GM12878 (cell line): Measurements from ENCODE around the gene UBAC2. TPM values are rescaled to one million over a fixed set of nuclear protein-coding genes. Genes with fewer than 3 reads are reported as not detected.

Experiments
- ATAC-seq: fragments of 200-7000 bp; cut with Tn5 transposase; 3 replicates; pipeline ENCODE4 v1.9.1; 2020; ENCODE audit warnings: mild to moderate bottlenecking, moderate library complexity
- BruUV-seq: library from RNA; stranded (reverse); fragments of 400-500 nt; replicated peaks from 2 replicates; lab custom pipeline; 2021; lab: Mats Ljungman, UMichigan
- CTCF ChIA-PET: fragments of 300-600 bp; sonication (Branson Sonifier 250); formaldehyde crosslinking; extraction: SDS; loops from one replicate; lab custom pipeline; 2021; ENCODE audit warnings: inconsistent platforms; lab: Yijun Ruan, JAX
- POLR2A ChIA-PET: fragments of 350-600 bp; formaldehyde crosslinking; extraction: SDS; loops from one replicate; lab custom pipeline; 2021; ENCODE audit warnings: inconsistent platforms; lab: Charles Lee
- RAD21 ChIA-PET: fragments of 300-600 bp; sonication (Branson Sonifier 250); formaldehyde crosslinking; loops from one replicate; lab custom pipeline; 2023; ENCODE audit warnings: antibody characterized with exemption; ENCODE audit not compliant: unreplicated experiment; lab: Charles Lee
- SMC1A ChIA-PET: fragments of 300-600 bp; sonication (Branson Sonifier 250); formaldehyde crosslinking; loops from one replicate; lab custom pipeline; 2023; ENCODE audit not compliant: unreplicated experiment, uncharacterized antibody; lab: Charles Lee
- DNase-seq: peaks from one replicate; pipeline ENCODE4 v3.0.0-alpha.2; 2011; ENCODE audit warnings: low read depth, low spot score
- FAIRE-seq: peaks from 3 replicates; lab custom pipeline; 2011; peaks lifted over from hg19 to GRCh38; lab: Jason Lieb, UNC
- H2AFZ ChIP-seq: 2 replicates; pipeline ENCODE4 v1.6.0; 2011; ENCODE audit warnings: low read depth, low read length, control low read depth; ENCODE audit not compliant: control insufficient read depth
- H3K27ac ChIP-seq: 2 replicates; pipeline ENCODE4 v1.5.1; 2011; ENCODE audit warnings: control low read depth; ENCODE audit not compliant: control insufficient read depth, insufficient read depth
- H3K27me3 ChIP-seq, 2 experiments: replicated peaks in 1 of 2; 2 replicates each; pipeline versions ENCODE4 v1.6.0 to v1.6.1; 2011; ENCODE audit warnings: low read length in 1 of 2; ENCODE audit not compliant: control insufficient read depth in 2 of 2, insufficient read depth in 2 of 2
- H3K36me3 ChIP-seq, 2 experiments: 2 replicates each; pipeline ENCODE4 v1.5.1; 2011; ENCODE audit warnings: low read length in 1 of 2; ENCODE audit not compliant: control insufficient read depth in 2 of 2, insufficient read depth in 2 of 2
- H3K4me1 ChIP-seq: 2 replicates; pipeline ENCODE4 v1.6.1; 2011; ENCODE audit warnings: mild to moderate bottlenecking, low read length, moderate library complexity, mixed read lengths; ENCODE audit not compliant: control insufficient read depth, insufficient read depth
- H3K4me2 ChIP-seq: 2 replicates; pipeline ENCODE4 v1.6.0; 2011; ENCODE audit warnings: control low read depth; ENCODE audit not compliant: control insufficient read depth, insufficient read depth
- H3K4me3 ChIP-seq: fragments of 200-600 bp; sonication (generic); 2 replicates; pipeline ENCODE4 v1.5.1; 2016
- H3K79me2 ChIP-seq: 2 replicates; pipeline ENCODE4 v1.6.0; 2011; ENCODE audit warnings: low read length; ENCODE audit not compliant: control insufficient read depth, insufficient read depth
- H3K9ac ChIP-seq: 2 replicates; pipeline ENCODE4 v1.8.0; 2011; ENCODE audit warnings: low read length, control low read depth, mixed read lengths; ENCODE audit not compliant: control insufficient read depth, insufficient read depth
- H3K9me3 ChIP-seq: replicated peaks from 3 replicates; pipeline ENCODE4 v1.5.1; 2011; ENCODE audit warnings: mild to moderate bottlenecking, low read length; ENCODE audit not compliant: control insufficient read depth, insufficient read depth
- H4K20me1 ChIP-seq: 2 replicates; pipeline ENCODE4 v1.6.0; 2011; ENCODE audit not compliant: control insufficient read depth, insufficient read depth
- ASH2L ChIP-seq: fragments of 300-600, 200-600 bp; sonication (generic); IDR thresholded peaks from 2 replicates; pipeline ENCODE4 v1.6.1; 2017; ENCODE audit warnings: low read depth, mild to moderate bottlenecking, borderline replicate concordance
- BACH1 ChIP-seq: fragments of 450-650 bp; IDR thresholded peaks from 2 replicates; pipeline ENCODE4 v1.6.1; 2017; ENCODE audit warnings: mild to moderate bottlenecking, borderline replicate concordance
- BCL11A ChIP-seq: IDR thresholded peaks from 2 replicates; pipeline ENCODE4 v1.6.1; 2011; ENCODE audit warnings: low read depth, low read length
- CBX5 ChIP-seq: sonication (generic); IDR thresholded peaks from 2 replicates; pipeline ENCODE4 v1.6.1; 2016; ENCODE audit warnings: low read depth, moderate library complexity, mild to moderate bottlenecking, inconsistent platforms
- FOXK2 ChIP-seq: fragments of 450-650 bp; IDR thresholded peaks from 2 replicates; pipeline ENCODE4 v1.6.1; 2017; ENCODE audit warnings: mild to moderate bottlenecking, moderate library complexity
- HDAC2 ChIP-seq: fragments of 200-600 bp; sonication (generic); IDR thresholded peaks from 2 replicates; pipeline ENCODE4 v1.6.1; 2017
- JUNB ChIP-seq: IDR thresholded peaks from 2 replicates; pipeline ENCODE4 v1.6.1; 2016; ENCODE audit warnings: antibody characterized with exemption, mild to moderate bottlenecking
- KLF5 ChIP-seq: fragments of 450-650 bp; IDR thresholded peaks from 2 replicates; pipeline ENCODE4 v1.6.1; 2014; ENCODE audit warnings: mild to moderate bottlenecking; ENCODE audit not compliant: partially characterized antibody
- NBN ChIP-seq: fragments of 450-650 bp; IDR thresholded peaks from 2 replicates; pipeline ENCODE4 v1.6.1; 2016
- NKRF ChIP-seq: fragments of 450-650 bp; conservative IDR thresholded peaks from 2 replicates; pipeline ENCODE4 v1.6.1; 2017; ENCODE audit warnings: mild to moderate bottlenecking, moderate library complexity
- NR2C2 ChIP-seq: IDR thresholded peaks from 2 replicates; pipeline ENCODE4 v1.6.1; 2011; ENCODE audit warnings: borderline replicate concordance, low read depth; ENCODE audit not compliant: control insufficient read depth, insufficient read length
- PML ChIP-seq: IDR thresholded peaks from 2 replicates; pipeline ENCODE4 v1.6.1; 2012; ENCODE audit warnings: low read length, inconsistent platforms
- POLR2AphosphoS2 ChIP-seq: IDR thresholded peaks from 2 replicates; pipeline ENCODE4 v1.6.1; 2011; ENCODE audit warnings: low read depth, mild to moderate bottlenecking, low read length, improper control_type of control experiment, moderate library complexity
- RAD51 ChIP-seq: fragments of 450-650 bp; IDR thresholded peaks from 2 replicates; pipeline ENCODE4 v1.6.1; 2016; ENCODE audit warnings: moderate library complexity, mild to moderate bottlenecking, inconsistent platforms
- SMAD1 ChIP-seq: fragments of 450-650 bp; IDR thresholded peaks from 2 replicates; pipeline ENCODE4 v1.6.1; 2018; ENCODE audit warnings: mild to moderate bottlenecking, low read depth; ENCODE audit not compliant: partially characterized antibody
- SRF ChIP-seq, 2 experiments: IDR thresholded peaks; 2 replicates each; pipeline ENCODE4 v1.6.1; 2011; ENCODE audit warnings: low read depth in 2 of 2, low read length in 2 of 2, mild to moderate bottlenecking in 1 of 2, moderate library complexity in 1 of 2
- TAF1 ChIP-seq: IDR thresholded peaks from 2 replicates; pipeline ENCODE4 v1.6.1; 2011; ENCODE audit warnings: mild to moderate bottlenecking, low read depth, low read length, borderline replicate concordance
- TCF7 ChIP-seq: IDR thresholded peaks from 2 replicates; pipeline ENCODE4 v1.6.1; 2014; ENCODE audit warnings: antibody characterized with exemption, borderline replicate concordance
- ZNF207 ChIP-seq: fragments of 450-650 bp; IDR thresholded peaks from 2 replicates; pipeline ENCODE4 v1.6.1; 2014; ENCODE audit warnings: antibody characterized with exemption, mild to moderate bottlenecking, borderline replicate concordance
- ZNF24 ChIP-seq: fragments of 450-650 bp; IDR thresholded peaks from 2 replicates; pipeline ENCODE4 v1.6.1; 2017; ENCODE audit warnings: antibody characterized with exemption, mild to moderate bottlenecking
- ZNF384 ChIP-seq: IDR thresholded peaks from 2 replicates; pipeline ENCODE4 v1.6.1; 2012; ENCODE audit warnings: low read depth, mild to moderate bottlenecking, low read length, improper control_type of control experiment, borderline replicate concordance
- WGBS: methylation state at CpG from one replicate; pipeline ENCODE4 v1.1.6; 2016; ENCODE audit warnings: low lambda C conversion rate; ENCODE audit not compliant: insufficient replicate concordance, insufficient coverage; ENCODE audit errors: missing lambda C conversion rate; 5-methylcytosine and 5-hydroxymethylcytosine counted together
- in situ Hi-C: fragments of 300-500 bp; cut with MboI; formaldehyde crosslinking; loops from 9 replicates; pipeline ENCODE4 v1.14.3; 2018; ENCODE audit warnings: mixed read lengths
- intact Hi-C: fragments of 100-400 bp; cut with micrococcal nuclease; formaldehyde crosslinking; loops from one replicate; pipeline ENCODE4 v1.14.2; 2022; ENCODE audit not compliant: unreplicated experiment
- polyA plus RNA-seq, 11 experiments: library from polyadenylated mRNA; depleted of rRNA in 4 of 11; unstranded in 6 of 11; stranded (reverse) in 5 of 11; fragments of >200 nt; fragmentation: Nextera tagmentation in 4 of 11; fragmentation: Illumina TruSeq in 1 of 11; extraction: Ambion mirVana in 4 of 11; extraction: Trizol in 1 of 11; gene quantifications; 1 replicate in 1 of 11; 2 replicates in 10 of 11; pipeline versions ENCODE4 v1.2.1 to v1.2.3, GENCODE V29; 2011 to 2016; ENCODE audit warnings: inconsistent platforms in 2 of 11, missing spikeins in 2 of 11, low read depth in 1 of 11
- total RNA-seq, 4 experiments: library from RNA; depleted of rRNA in 3 of 4; stranded (reverse); fragments of >200 nt in 3 of 4; fragmentation: Illumina TruSeq in 1 of 4; extraction: Trizol in 1 of 4; gene quantifications; 2 replicates each; pipeline versions ENCODE4 v1.2.1 to v1.2.3, GENCODE V29; 2013 to 2021
- TF ChIP-seq, protein P1 (sequence below): fragments of 150-350 bp; IDR thresholded peaks from 2 replicates; pipeline ENCODE4 v1.6.1; 2016; ENCODE audit warnings: low read depth, low read length

UBAC2 gene
- total and polyA plus RNA-seq, 10 of the 15 experiments (the other 5 are each of a cell fraction or from before 2014, with no cell fraction given) = 3.0 to 54.6 (median 17.4) TPM

GRCh38 chr13:99376132-99376531, 175.5 kb downstream of the UBAC2 start:
- Histone ChIP-seq H4K20me1 (no peaks in the 10 kb centered on the region), H3K4me2 (peak overlapping the region; percentile 62), H3K9me3 (no peaks in the 10 kb centered on the region; the same call in 2 of the 3 replicates), H3K27me3 (no peaks in the 10 kb centered on the region), H3K9ac (peak overlapping the region; percentile 9; the same call in 1 of the 2 replicates), H2AFZ (no peak overlapping the region), H3K36me3 (no peaks in the 10 kb centered on the region; a peak in 1 of 4 replicates), H3K4me1 (peaks cover 75% of the 10 kb centered on the region), H3K27ac (peak overlapping the region; percentile 94), H3K79me2 (peaks cover 3% of the 10 kb centered on the region; the same call in 1 of the 2 replicates), H3K4me3 (no peak overlapping the region)
- ChIA-PET POLR2A (interaction anchor here (1.0 to 5.2 kb wide), 12 partner anchors 10 to 107 kb away, joined by 3 to 28 read pairs (median 5); partner anchors contain the start of gene GPR183), CTCF (interaction anchor here (1.0 to 22.3 kb wide), 12 partner anchors 10 to 130 kb away, joined by 3 to 577 read pairs (median 7); no protein-coding TSS in a partner anchor), RAD21 (interaction anchor here (0.6 to 11.9 kb wide), 23 partner anchors 10 to 127 kb away, joined by 3 to 182 read pairs (median 6); partner anchors contain the start of gene GPR183), SMC1A (interaction anchor here (0.9 to 10.9 kb wide), 19 partner anchors 8 to 1939 kb away, joined by 3 to 148 read pairs (median 7); partner anchors contain the start of gene GPR183)
- 8% methylated on average over 6 of the region's 6 CpGs for WGBS
- in situ Hi-C loops = no loop called here
- FAIRE-seq (peak; percentile 66), ATAC-seq (peak; percentile 75), DNase-seq (no peak)
- intact Hi-C loops = loop anchor here (5.0 to 10.0 kb wide), 2 partner anchors 126 to 229 kb away; partner anchors contain the start of genes CLYBL and TM9SF2
- BruUV-seq = no TSS peak
- no peak; the same call in 1 of the 2 replicates for TF ChIP-seq NBN
- TF ChIP-seq TCF7 = no peak
- TF ChIP-seq RAD51 = peak; percentile 85
- TF ChIP-seq TAF1 = no peak
- TF ChIP-seq, protein P1, sequence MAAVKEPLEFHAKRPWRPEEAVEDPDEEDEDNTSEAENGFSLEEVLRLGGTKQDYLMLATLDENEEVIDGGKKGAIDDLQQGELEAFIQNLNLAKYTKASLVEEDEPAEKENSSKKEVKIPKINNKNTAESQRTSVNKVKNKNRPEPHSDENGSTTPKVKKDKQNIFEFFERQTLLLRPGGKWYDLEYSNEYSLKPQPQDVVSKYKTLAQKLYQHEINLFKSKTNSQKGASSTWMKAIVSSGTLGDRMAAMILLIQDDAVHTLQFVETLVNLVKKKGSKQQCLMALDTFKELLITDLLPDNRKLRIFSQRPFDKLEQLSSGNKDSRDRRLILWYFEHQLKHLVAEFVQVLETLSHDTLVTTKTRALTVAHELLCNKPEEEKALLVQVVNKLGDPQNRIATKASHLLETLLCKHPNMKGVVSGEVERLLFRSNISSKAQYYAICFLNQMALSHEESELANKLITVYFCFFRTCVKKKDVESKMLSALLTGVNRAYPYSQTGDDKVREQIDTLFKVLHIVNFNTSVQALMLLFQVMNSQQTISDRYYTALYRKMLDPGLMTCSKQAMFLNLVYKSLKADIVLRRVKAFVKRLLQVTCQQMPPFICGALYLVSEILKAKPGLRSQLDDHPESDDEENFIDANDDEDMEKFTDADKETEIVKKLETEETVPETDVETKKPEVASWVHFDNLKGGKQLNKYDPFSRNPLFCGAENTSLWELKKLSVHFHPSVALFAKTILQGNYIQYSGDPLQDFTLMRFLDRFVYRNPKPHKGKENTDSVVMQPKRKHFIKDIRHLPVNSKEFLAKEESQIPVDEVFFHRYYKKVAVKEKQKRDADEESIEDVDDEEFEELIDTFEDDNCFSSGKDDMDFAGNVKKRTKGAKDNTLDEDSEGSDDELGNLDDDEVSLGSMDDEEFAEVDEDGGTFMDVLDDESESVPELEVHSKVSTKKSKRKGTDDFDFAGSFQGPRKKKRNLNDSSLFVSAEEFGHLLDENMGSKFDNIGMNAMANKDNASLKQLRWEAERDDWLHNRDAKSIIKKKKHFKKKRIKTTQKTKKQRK = no peak
- TF ChIP-seq CBX5 = no peak
- no peak for TF ChIP-seq NR2C2
- TF ChIP-seq ZNF384 = no peak
- no peak for TF ChIP-seq SMAD1
- TF ChIP-seq ZNF24 = no peak
- no peak; the same call in 1 of the 2 replicates for TF ChIP-seq ZNF207
- TF ChIP-seq NKRF = no peak
- no peak for TF ChIP-seq HDAC2
- peak; percentile 58; the same call in 1 of the 2 replicates for TF ChIP-seq BCL11A
- TF ChIP-seq BACH1 = peak; percentile 79; the same call in 1 of the 2 replicates
- no peak for TF ChIP-seq PML
- TF ChIP-seq KLF5 = no peak
- TF ChIP-seq ASH2L = no peak
- TF ChIP-seq JUNB = no peak
- TF ChIP-seq POLR2AphosphoS2 = no peak
- no peak for TF ChIP-seq FOXK2
- TF ChIP-seq SRF (IDR thresholded peaks at IDR 0.05; ENCODE audit: low read depth in 2 of 2, low read length in 2 of 2) = no peak
